Measurements from ENCODE around the gene MEPE.

- no peak for TF ChIP-seq CTCF (IDR thresholded peaks at IDR 0.05)
- TF ChIP-seq POLR2AphosphoS5 (IDR thresholded peaks at IDR 0.05; ENCODE audit: low read depth, low read length), result no peak
- TF ChIP-seq REST (IDR thresholded peaks at IDR 0.05; ENCODE audit: insufficient read depth in 1 of 2, low read depth in 2 of 2, low read length in 1 of 2), result no peak
Observed at GRCh38 chr4:87803421-87803820, 29.3 kb upstream of the MEPE start.

All from Panc1 (cell line).